ENCODE data around the gene APOBEC4.

APOBEC4 gene

DNA sequence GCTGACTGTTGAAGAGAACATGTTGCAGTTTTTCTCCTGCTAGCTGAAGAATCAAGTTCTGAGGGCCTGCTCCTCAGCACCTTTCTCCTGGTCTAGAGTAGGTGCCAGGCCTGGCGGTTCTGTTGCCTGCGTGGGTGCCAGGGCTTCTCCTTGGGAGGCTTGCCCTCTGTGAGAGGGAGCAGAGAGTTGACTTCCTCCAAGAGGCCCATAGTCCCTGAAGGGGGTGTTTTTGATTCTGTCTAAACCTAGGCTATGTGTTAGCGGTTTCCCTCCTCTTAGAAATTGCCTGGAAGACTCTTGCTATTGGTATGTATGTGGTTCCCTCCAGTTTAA, 312 bp upstream of the APOBEC4 start:
- no peak for TF ChIP-seq Cebpa-rat (IDR thresholded peaks at IDR 0.05)
- H3K9me3 ChIP-seq = no peaks in the 10 kb centered on the region
- H3K4me3 ChIP-seq = no peak overlapping the region
- no peaks in the 10 kb centered on the region for H3K36me3 ChIP-seq
- H3K27me3 ChIP-seq = no peaks in the 10 kb centered on the region
- no peaks in the 10 kb centered on the region for H4K20me1 ChIP-seq
- H3K27ac ChIP-seq = peak overlapping the region; percentile 37; the same call in 1 of the 2 replicates
- H3K4me2 ChIP-seq = peak overlapping the region; percentile 65
- H3K4me1 ChIP-seq = peaks cover 47% of the 10 kb centered on the region
- no peak overlapping the region for H3K9ac ChIP-seq

DNA sequence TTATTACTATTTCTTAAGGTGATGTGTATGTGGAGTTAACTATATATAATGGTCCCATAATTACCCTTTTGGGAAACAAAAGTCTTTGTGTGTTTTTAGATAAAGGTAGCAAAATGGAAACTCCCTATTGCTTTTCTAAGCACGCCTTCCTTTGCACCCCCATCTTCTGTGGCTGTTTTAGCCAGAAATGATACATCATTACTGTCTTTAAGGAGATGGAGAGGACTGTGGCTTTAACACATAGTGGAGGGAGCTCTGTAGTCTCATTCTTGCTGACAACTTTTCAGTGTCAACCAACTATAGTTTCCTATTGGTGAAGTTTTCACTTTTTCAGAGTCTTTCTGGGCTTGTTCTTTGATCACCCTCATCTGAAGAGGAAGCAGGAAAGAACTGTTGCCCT, 1.0 kb downstream of the APOBEC4 start:
- Histone ChIP-seq H3K9ac (no peak overlapping the region; the same call in 1 of the 2 replicates), H3K4me2 (peak overlapping the region; percentile 65), H4K20me1 (no peaks in the 10 kb centered on the region), H3K4me3 (no peak overlapping the region; the same call in 1 of the 2 replicates), H3K4me1 (peaks cover 47% of the 10 kb centered on the region), H3K9me3 (no peaks in the 10 kb centered on the region), H3K27me3 (no peaks in the 10 kb centered on the region), H3K36me3 (no peaks in the 10 kb centered on the region), H3K27ac (peak overlapping the region; percentile 38; the same call in 1 of the 2 replicates)
- TF ChIP-seq Cebpa-rat (IDR thresholded peaks at IDR 0.05) = no peak

DNA sequence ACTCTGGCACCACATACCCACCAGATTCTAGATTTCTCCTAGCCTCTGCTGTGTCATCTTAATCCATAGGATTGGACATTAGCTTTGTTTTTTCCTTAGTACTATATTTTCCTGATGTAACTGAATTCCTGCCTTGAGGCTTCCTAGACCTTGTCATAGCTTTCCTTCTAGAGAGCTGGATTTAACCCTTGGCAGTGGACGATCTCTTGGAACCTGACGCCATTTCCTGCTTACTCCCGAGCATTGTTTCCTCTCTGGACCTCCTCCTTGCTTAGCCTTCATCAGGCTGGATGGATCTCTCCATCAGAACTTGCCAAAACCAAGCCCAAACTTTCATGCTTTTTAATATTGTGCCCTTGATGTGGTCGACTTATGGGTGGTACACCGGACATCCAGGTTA, 1.5 kb downstream of the APOBEC4 start:
- Histone ChIP-seq H3K36me3 (no peaks in the 10 kb centered on the region), H3K27ac (peak overlapping the region; percentile 38; the same call in 1 of the 2 replicates), H3K4me1 (peaks cover 47% of the 10 kb centered on the region), H3K27me3 (no peaks in the 10 kb centered on the region), H3K9me3 (no peaks in the 10 kb centered on the region), H3K4me2 (peak overlapping the region; percentile 65), H3K9ac (no peak overlapping the region; the same call in 1 of the 2 replicates), H4K20me1 (no peaks in the 10 kb centered on the region), H3K4me3 (no peak overlapping the region)
- TF ChIP-seq Cebpa-rat (IDR thresholded peaks at IDR 0.05) = no peak

DNA sequence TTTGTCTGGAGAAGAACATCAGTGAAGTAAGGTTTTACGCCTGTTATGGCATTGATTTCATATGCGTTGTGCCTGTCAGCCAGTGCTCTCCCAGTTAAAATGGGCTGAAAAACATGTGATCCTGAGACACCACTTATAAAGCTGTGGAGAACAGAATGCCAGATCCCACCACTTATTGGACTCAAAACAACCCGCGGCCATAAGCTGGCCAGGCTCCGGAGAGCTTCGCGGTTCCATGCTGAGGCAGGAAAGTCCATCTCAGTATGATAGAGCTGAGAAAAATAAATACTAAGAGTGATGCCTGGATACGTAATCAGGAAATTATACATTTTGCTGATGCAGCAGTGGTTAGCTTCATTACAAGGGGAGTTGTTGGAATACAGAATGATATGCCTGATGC, 5.1 kb downstream of the APOBEC4 start:
- Histone ChIP-seq H3K27ac (no peak overlapping the region), H3K27me3 (no peaks in the 10 kb centered on the region), H3K9me3 (no peaks in the 10 kb centered on the region), H3K4me3 (no peak overlapping the region), H4K20me1 (no peaks in the 10 kb centered on the region), H3K4me1 (peaks cover 23% of the 10 kb centered on the region), H3K4me2 (no peak overlapping the region), H3K36me3 (no peaks in the 10 kb centered on the region), H3K9ac (no peak overlapping the region)
- no peak for TF ChIP-seq Cebpa-rat (IDR thresholded peaks at IDR 0.05)

DNA sequence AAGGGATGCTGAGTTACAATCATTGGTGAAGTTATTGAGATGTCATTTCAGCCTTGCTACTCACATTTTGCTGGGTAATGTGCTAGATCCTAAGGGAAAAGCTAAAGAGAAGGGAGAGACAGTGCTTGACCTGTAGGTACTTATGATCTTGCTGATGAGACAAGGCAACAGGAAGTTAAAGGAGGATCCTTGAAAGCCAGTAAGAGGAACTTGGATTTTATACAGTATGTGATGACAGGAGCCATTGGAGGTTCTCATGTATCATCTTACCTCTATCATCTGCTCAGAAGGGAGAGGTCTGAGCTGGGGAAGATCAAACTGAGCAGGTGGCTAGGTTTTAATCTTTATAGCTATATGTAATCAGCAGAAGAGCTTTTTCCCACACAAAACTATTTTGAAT, 6.3 kb downstream of the APOBEC4 start:
- Histone ChIP-seq H3K4me2 (no peak overlapping the region), H3K9me3 (no peaks in the 10 kb centered on the region), H3K27ac (no peak overlapping the region), H3K27me3 (no peaks in the 10 kb centered on the region), H3K9ac (no peak overlapping the region), H3K4me3 (no peak overlapping the region), H3K36me3 (no peaks in the 10 kb centered on the region), H4K20me1 (no peaks in the 10 kb centered on the region), H3K4me1 (peaks cover 10% of the 10 kb centered on the region)
- no peak for TF ChIP-seq Cebpa-rat (IDR thresholded peaks at IDR 0.05)

DNA sequence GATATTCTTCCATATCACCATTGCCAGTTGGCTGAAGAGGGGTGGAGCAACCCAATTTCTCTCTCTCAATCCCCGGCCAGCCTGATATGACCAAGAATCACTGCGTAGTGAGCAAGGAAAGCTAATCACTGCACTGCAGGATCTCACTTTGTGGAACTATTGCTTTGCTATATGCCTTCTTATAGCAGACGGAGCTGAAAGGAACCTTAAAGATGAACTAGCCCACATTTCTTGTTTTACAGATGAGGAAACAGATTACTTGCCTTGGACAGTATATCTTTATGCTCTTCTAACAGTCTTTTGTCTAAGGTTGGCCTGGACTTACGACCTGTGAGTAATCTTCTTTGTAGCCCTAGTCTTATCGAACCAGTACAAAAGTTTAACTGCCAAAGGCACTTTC, 7.6 kb downstream of the APOBEC4 start:
- Histone ChIP-seq H3K4me3 (no peak overlapping the region), H4K20me1 (no peaks in the 10 kb centered on the region), H3K27ac (no peak overlapping the region), H3K4me1 (no peaks in the 10 kb centered on the region), H3K36me3 (no peaks in the 10 kb centered on the region), H3K9ac (no peak overlapping the region), H3K9me3 (no peaks in the 10 kb centered on the region), H3K4me2 (no peak overlapping the region), H3K27me3 (no peaks in the 10 kb centered on the region)
- TF ChIP-seq Cebpa-rat (IDR thresholded peaks at IDR 0.05) = no peak

DNA sequence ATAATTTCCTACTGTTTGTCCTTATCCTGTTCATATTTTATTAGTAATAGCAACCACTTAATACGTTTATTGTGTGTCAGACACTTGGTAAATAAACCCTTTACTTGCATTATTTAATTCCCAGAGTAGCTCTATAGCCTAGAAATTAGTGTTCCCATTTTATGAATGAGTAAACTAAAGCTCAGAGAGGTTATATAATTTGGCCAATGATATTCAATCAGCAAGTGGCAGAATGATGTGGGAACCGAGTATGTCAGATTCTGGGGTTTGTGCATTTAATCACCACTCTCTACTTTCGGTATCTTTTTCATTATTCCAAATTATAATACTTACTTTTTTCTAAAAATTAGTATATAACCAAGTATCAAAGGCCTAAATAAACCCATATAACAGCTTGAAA, 10.9 kb downstream of the APOBEC4 start:
- Histone ChIP-seq H3K27ac (no peak overlapping the region), H3K4me3 (no peak overlapping the region), H3K4me2 (no peak overlapping the region), H3K27me3 (no peaks in the 10 kb centered on the region), H3K9me3 (no peaks in the 10 kb centered on the region), H3K4me1 (no peaks in the 10 kb centered on the region), H4K20me1 (no peaks in the 10 kb centered on the region), H3K9ac (no peak overlapping the region), H3K36me3 (no peaks in the 10 kb centered on the region)
- TF ChIP-seq Cebpa-rat (IDR thresholded peaks at IDR 0.05) = no peak

DNA sequence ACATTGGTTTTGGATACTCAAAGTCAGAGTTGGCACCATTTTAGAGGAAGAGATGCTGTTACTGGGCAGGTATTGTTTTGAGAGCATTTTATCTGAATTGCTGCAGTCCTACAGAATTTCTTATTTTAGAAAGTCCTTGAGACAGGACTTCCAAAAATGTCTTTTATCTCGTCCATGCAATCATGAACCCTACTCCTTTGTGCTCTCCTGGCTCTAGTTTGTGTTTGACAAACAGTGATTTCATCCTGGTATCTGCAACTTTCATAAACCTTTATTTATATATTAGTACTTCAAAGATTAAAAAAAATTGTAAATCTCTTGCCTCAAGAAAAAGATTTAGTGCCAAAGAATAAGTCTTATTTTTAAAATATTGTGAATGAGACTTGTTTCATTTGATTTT, 12.9 kb downstream of the APOBEC4 start:
- Histone ChIP-seq H4K20me1 (no peaks in the 10 kb centered on the region), H3K27ac (no peak overlapping the region), H3K4me2 (no peak overlapping the region), H3K36me3 (no peaks in the 10 kb centered on the region), H3K27me3 (no peaks in the 10 kb centered on the region), H3K4me3 (no peak overlapping the region), H3K9me3 (no peaks in the 10 kb centered on the region), H3K9ac (no peak overlapping the region), H3K4me1 (peaks cover 11% of the 10 kb centered on the region)
- no peak for TF ChIP-seq Cebpa-rat (IDR thresholded peaks at IDR 0.05)

DNA sequence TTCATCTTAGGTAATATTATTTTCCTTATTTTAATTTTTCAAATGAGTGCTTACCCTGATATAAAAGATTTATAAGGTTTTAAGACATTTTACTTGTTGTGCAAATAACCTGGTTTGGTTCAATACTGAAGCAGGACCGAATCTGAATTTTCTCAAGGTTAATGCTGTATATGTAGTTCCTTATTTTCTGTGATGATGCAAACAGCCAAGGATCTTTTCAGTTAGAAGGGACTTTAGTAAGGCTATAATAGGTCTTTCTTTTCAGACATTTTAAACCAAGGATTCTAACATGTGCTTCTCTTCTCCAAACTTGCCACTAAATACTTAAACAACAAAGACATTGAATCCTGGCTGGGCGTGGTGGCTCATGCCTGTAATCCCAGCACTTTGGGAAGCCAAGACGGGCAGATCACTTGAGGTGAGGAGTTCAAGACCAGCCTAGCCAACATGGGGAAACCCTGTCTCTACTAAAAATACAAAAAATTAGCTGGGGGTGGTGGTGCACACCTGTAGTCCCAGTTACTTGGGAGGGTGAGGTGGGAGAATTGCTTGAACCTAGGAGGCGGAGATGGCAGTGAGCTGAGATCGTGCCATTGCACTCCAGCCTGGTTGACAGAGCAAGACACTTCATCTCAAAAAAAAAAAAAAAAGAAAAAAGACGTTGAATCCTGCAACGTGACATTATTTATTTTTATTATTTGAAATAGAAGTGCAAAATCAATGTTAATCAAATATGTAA, 14.3 kb downstream of the APOBEC4 start:
- Histone ChIP-seq H3K4me1 (peaks cover 17% of the 10 kb centered on the region), H3K4me2 (no peak overlapping the region), H3K27me3 (no peaks in the 10 kb centered on the region), H4K20me1 (peaks cover 13% of the 10 kb centered on the region), H3K36me3 (no peaks in the 10 kb centered on the region), H3K9me3 (no peaks in the 10 kb centered on the region), H3K27ac (no peak overlapping the region), H3K4me3 (no peak overlapping the region), H3K9ac (no peak overlapping the region)
- no peak for TF ChIP-seq Cebpa-rat (IDR thresholded peaks at IDR 0.05)

DNA sequence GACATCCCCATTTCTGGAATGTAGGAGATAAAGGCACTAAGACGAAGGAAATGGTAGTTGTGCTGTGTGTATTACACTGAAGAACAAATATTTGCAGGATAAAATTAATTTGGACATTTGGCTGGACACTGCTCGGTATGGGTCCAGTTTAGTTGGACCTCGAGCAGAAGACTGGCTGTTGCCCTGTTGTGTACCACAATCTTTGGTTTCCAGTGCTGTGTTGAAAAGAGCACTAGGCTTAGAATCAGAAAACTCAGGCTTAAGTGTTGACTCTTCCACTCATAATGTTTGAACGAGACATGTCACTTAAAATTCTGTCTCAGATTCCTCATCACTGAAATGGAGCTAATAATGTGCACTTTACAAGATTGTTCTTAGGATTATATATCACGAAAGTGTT, 16.3 kb downstream of the APOBEC4 start:
- Histone ChIP-seq H4K20me1 (peaks cover 33% of the 10 kb centered on the region), H3K9ac (no peak overlapping the region), H3K27ac (no peak overlapping the region), H3K4me1 (peaks cover 37% of the 10 kb centered on the region), H3K27me3 (no peaks in the 10 kb centered on the region), H3K36me3 (no peaks in the 10 kb centered on the region; the same call in 1 of the 2 replicates), H3K9me3 (no peaks in the 10 kb centered on the region), H3K4me2 (peak overlapping the region; percentile 96), H3K4me3 (peak overlapping the region; percentile 95; the same call in 1 of the 2 replicates)
- TF ChIP-seq Cebpa-rat (IDR thresholded peaks at IDR 0.05) = no peak
